ENCODE results near the gene PLEKHA8.

PLEKHA8 gene

DNA sequence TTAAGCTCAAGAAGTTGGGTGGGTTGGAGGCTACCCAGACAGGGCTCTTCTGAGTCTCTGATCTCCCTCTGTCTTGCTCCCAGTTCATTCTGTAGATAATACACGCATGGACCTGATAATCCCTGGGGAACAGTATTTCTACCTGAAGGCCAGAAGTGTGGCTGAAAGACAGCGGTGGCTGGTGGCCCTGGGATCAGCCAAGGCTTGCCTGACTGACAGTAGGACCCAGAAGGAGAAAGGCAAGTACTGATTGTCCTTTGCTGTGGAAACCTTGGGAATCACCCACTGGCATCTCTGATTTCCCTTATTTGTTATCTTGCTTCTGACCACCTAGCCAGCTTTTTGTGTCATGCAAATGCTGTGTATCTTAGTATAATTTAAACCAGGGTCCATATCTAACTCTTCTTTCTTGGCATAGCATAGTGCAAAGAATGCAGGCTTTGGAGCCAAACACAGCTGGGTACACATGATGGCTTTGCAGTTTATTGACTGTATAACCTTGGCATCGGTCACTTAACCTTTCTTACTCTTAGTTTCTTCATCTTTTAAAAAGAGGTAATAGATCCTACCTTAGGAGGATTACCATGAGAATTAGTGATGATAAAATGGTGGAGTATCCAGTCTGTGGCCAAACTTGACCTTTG lies 18.0 kb downstream of the PLEKHA8 start:
- no peak for DNase-seq
- H3K9me3 ChIP-seq (replicated peaks; ENCODE audit: insufficient read depth, low read length) = no peaks in the 10 kb centered on the region
- no peaks in the 10 kb centered on the region for H4K20me1 ChIP-seq (ENCODE audit: insufficient read depth, low read length)
- no peak overlapping the region for H3K4me2 ChIP-seq (ENCODE audit: low read depth, low read length)
- H3K4me1 ChIP-seq (ENCODE audit: low read length) = peaks cover 14% of the 10 kb centered on the region
- H3K79me2 ChIP-seq (ENCODE audit: low read length) = peaks cover 39% of the 10 kb centered on the region
- no peak overlapping the region for H3K27ac ChIP-seq (ENCODE audit: low read length)
- H3K36me3 ChIP-seq (replicated peaks; ENCODE audit: insufficient read depth, low read length) = peaks cover 3% of the 10 kb centered on the region
- TF ChIP-seq, protein P1, sequence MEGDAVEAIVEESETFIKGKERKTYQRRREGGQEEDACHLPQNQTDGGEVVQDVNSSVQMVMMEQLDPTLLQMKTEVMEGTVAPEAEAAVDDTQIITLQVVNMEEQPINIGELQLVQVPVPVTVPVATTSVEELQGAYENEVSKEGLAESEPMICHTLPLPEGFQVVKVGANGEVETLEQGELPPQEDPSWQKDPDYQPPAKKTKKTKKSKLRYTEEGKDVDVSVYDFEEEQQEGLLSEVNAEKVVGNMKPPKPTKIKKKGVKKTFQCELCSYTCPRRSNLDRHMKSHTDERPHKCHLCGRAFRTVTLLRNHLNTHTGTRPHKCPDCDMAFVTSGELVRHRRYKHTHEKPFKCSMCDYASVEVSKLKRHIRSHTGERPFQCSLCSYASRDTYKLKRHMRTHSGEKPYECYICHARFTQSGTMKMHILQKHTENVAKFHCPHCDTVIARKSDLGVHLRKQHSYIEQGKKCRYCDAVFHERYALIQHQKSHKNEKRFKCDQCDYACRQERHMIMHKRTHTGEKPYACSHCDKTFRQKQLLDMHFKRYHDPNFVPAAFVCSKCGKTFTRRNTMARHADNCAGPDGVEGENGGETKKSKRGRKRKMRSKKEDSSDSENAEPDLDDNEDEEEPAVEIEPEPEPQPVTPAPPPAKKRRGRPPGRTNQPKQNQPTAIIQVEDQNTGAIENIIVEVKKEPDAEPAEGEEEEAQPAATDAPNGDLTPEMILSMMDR (IDR thresholded peaks at IDR 0.05; ENCODE audit: low read length) = no peak
- TF ChIP-seq EZH2phosphoT487 (IDR thresholded peaks at IDR 0.05; ENCODE audit: low read length) (no peak), EZH2 (optimal IDR thresholded peaks at IDR 0.05; ENCODE audit: low read depth, low read length) (no peak)
- no peaks in the 10 kb centered on the region for H3F3A ChIP-seq (ENCODE audit: insufficient read depth, low read length)
- H3K27me3 ChIP-seq (replicated peaks; ENCODE audit: insufficient read depth, low read length) = no peaks in the 10 kb centered on the region
- H3K4me3 ChIP-seq (ENCODE audit: low read length) = no peak overlapping the region
- H2AFZ ChIP-seq (ENCODE audit: low read length) = no peak overlapping the region
- no peaks in the 10 kb centered on the region for H3K9me2 ChIP-seq (replicated peaks; ENCODE audit: insufficient read depth, low read length)
- no peak overlapping the region for H3K9ac ChIP-seq (ENCODE audit: low read length)

DNA sequence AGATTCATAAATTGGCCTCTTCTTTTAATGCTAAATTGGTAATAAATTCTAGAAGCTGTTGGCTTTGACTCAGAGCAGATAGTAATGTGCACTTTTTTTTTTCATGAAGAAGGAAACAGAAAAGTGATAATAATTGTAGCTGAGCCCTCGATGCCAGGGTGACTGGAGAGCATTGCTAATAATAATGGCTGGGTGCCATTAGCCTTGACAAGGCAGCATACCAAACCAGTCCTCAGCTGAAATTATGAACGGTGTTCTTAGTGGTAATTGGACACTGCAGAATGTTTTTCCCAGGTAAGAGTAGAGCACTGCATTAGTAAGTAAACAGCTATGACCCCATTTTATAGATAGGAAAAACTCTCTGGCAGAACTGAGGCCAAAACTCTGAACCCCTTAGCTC lies 18.9 kb downstream of the PLEKHA8 start:
- Histone ChIP-seq H3K4me3 (ENCODE audit: low read length) (no peak overlapping the region), H3K9ac (ENCODE audit: low read length) (no peak overlapping the region), H3K27me3 (replicated peaks; ENCODE audit: insufficient read depth, low read length) (no peaks in the 10 kb centered on the region), H3F3A (ENCODE audit: insufficient read depth, low read length) (no peaks in the 10 kb centered on the region), H3K36me3 (replicated peaks; ENCODE audit: insufficient read depth, low read length) (peaks cover 3% of the 10 kb centered on the region), H3K9me2 (replicated peaks; ENCODE audit: insufficient read depth, low read length) (no peaks in the 10 kb centered on the region), H3K27ac (ENCODE audit: low read length) (no peak overlapping the region), H3K9me3 (replicated peaks; ENCODE audit: insufficient read depth, low read length) (no peaks in the 10 kb centered on the region), H3K79me2 (ENCODE audit: low read length) (peaks cover 30% of the 10 kb centered on the region), H3K4me2 (ENCODE audit: low read depth, low read length) (no peak overlapping the region), H3K4me1 (ENCODE audit: low read length) (peaks cover 7% of the 10 kb centered on the region), H4K20me1 (ENCODE audit: insufficient read depth, low read length) (no peaks in the 10 kb centered on the region), H2AFZ (ENCODE audit: low read length) (no peak overlapping the region)
- TF ChIP-seq EZH2phosphoT487 (IDR thresholded peaks at IDR 0.05; ENCODE audit: low read length) (no peak), EZH2 (optimal IDR thresholded peaks at IDR 0.05; ENCODE audit: low read depth, low read length) (no peak)
- TF ChIP-seq, protein P1 (IDR thresholded peaks at IDR 0.05; ENCODE audit: low read length) = no peak
- DNase-seq = no peak

DNA sequence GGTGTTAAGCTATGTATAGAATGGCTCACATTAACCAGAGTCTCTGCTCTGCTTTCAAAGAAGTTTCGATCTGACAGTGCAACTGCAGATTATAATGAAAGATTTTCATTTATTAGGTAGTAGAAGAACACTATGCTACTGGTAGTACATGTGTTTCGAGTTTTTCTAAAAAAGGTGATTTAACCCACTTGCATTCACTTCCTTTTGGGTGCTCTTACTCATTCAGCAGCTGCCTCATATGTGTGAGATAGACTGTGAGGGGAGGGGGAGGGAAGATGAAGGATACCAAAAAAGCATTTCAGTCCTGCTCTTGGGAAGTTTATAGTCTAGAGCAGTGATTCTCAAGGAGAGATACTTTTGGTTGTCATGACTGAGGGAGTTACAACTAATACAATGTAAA lies 20.4 kb downstream of the PLEKHA8 start:
- Histone ChIP-seq H3K9me2 (replicated peaks; ENCODE audit: insufficient read depth, low read length) (no peaks in the 10 kb centered on the region), H3K9ac (ENCODE audit: low read length) (no peak overlapping the region), H2AFZ (ENCODE audit: low read length) (no peak overlapping the region), H3F3A (ENCODE audit: insufficient read depth, low read length) (no peaks in the 10 kb centered on the region), H4K20me1 (ENCODE audit: insufficient read depth, low read length) (no peaks in the 10 kb centered on the region), H3K27me3 (replicated peaks; ENCODE audit: insufficient read depth, low read length) (no peaks in the 10 kb centered on the region), H3K4me2 (ENCODE audit: low read depth, low read length) (no peak overlapping the region), H3K36me3 (replicated peaks; ENCODE audit: insufficient read depth, low read length) (peaks cover 3% of the 10 kb centered on the region), H3K9me3 (replicated peaks; ENCODE audit: insufficient read depth, low read length) (no peaks in the 10 kb centered on the region), H3K4me3 (ENCODE audit: low read length) (no peak overlapping the region), H3K79me2 (ENCODE audit: low read length) (peaks cover 16% of the 10 kb centered on the region), H3K27ac (ENCODE audit: low read length) (no peak overlapping the region), H3K4me1 (ENCODE audit: low read length) (no peaks in the 10 kb centered on the region)
- DNase-seq = no peak
- TF ChIP-seq EZH2phosphoT487 (IDR thresholded peaks at IDR 0.05; ENCODE audit: low read length) = no peak
- no peak for TF ChIP-seq EZH2 (optimal IDR thresholded peaks at IDR 0.05; ENCODE audit: low read depth, low read length)
- TF ChIP-seq, protein P1 (IDR thresholded peaks at IDR 0.05; ENCODE audit: low read length) = no peak
